ENCODE data around the gene EPHB6. TPM values are rescaled to one million over a fixed set of nuclear protein-coding genes. Genes with fewer than 3 reads are reported as not detected.

EPHB6 gene
- polyA plus RNA-seq, 1 of the 3 experiments (the other 2 are of a cell fraction): 1.8 TPM

DNA sequence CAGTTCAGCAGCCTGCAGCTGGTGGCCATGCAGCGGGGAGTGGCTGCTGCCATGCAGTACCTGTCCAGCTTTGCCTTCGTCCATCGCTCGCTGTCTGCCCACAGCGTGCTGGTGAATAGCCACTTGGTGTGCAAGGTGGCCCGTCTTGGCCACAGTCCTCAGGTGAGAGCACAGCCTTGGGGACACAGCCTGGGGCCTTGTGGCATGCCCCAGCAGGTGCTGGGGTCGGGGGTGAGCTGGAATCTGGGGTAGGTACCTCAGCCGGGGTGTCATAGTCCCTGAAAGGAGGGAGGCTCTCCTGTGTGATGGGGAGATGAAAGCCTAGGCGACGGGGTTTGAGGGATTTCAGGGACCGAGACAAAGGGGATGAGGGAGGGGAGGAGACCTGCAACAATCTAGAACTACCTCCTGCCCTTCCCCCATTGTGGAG, 14.1 kb downstream of the EPHB6 start:
- Histone ChIP-seq H3K27ac (ENCODE audit: low read depth in 2 of 2, low read length in 1 of 2) (no peak overlapping the region), H2AFZ (ENCODE audit: low read depth) (no peak overlapping the region), H3K9me2 (no peaks in the 10 kb centered on the region), H3F3A (replicated peaks; ENCODE audit: insufficient read depth) (no peaks in the 10 kb centered on the region), H3K79me2 (ENCODE audit: insufficient read depth) (no peaks in the 10 kb centered on the region), H3K36me3 (replicated peaks in 1 of 2; ENCODE audit: control insufficient read depth in 1 of 2, insufficient read depth in 2 of 2, low read length in 1 of 2) (no peaks in the 10 kb centered on the region), H4K20me1 (ENCODE audit: insufficient read depth) (no peaks in the 10 kb centered on the region), H3K9ac (no peak overlapping the region), H3K27me3 (ENCODE audit: insufficient read depth) (no peaks in the 10 kb centered on the region), H3K4me2 (no peak overlapping the region), H3K9me3 (no peaks in the 10 kb centered on the region), H3K4me1 (ENCODE audit: control insufficient read depth in 1 of 2, insufficient read depth in 2 of 2, low read depth in 1 of 2, low read length in 1 of 2) (no peaks in the 10 kb centered on the region), H3K4me3 (ENCODE audit: low read depth in 2 of 2, low read length in 1 of 2) (no peak overlapping the region)
- WGBS (ENCODE audit: low lambda C conversion rate): 66% methylated on average over 9 of the region's 11 CpGs
- POLR2A ChIA-PET: no interaction called here
- no peak for DNase-seq
- TF ChIP-seq, protein P1, sequence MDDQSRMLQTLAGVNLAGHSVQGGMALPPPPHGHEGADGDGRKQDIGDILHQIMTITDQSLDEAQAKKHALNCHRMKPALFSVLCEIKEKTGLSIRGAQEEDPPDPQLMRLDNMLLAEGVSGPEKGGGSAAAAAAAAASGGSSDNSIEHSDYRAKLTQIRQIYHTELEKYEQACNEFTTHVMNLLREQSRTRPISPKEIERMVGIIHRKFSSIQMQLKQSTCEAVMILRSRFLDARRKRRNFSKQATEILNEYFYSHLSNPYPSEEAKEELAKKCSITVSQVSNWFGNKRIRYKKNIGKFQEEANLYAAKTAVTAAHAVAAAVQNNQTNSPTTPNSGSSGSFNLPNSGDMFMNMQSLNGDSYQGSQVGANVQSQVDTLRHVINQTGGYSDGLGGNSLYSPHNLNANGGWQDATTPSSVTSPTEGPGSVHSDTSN (IDR thresholded peaks at IDR 0.05): no peak
- TF ChIP-seq TEAD4 (IDR thresholded peaks at IDR 0.05; ENCODE audit: borderline replicate concordance, insufficient read depth) (no peak), YY1 (IDR thresholded peaks at IDR 0.05; ENCODE audit: low read depth) (no peak), RAD21 (IDR thresholded peaks at IDR 0.05; ENCODE audit: low read length) (no peak)
- TF ChIP-seq, protein P2, sequence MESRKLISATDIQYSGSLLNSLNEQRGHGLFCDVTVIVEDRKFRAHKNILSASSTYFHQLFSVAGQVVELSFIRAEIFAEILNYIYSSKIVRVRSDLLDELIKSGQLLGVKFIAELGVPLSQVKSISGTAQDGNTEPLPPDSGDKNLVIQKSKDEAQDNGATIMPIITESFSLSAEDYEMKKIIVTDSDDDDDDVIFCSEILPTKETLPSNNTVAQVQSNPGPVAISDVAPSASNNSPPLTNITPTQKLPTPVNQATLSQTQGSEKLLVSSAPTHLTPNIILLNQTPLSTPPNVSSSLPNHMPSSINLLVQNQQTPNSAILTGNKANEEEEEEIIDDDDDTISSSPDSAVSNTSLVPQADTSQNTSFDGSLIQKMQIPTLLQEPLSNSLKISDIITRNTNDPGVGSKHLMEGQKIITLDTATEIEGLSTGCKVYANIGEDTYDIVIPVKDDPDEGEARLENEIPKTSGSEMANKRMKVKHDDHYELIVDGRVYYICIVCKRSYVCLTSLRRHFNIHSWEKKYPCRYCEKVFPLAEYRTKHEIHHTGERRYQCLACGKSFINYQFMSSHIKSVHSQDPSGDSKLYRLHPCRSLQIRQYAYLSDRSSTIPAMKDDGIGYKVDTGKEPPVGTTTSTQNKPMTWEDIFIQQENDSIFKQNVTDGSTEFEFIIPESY (IDR thresholded peaks at IDR 0.05; ENCODE audit: borderline replicate concordance, low read depth): no peak
- TF ChIP-seq, protein P3, sequence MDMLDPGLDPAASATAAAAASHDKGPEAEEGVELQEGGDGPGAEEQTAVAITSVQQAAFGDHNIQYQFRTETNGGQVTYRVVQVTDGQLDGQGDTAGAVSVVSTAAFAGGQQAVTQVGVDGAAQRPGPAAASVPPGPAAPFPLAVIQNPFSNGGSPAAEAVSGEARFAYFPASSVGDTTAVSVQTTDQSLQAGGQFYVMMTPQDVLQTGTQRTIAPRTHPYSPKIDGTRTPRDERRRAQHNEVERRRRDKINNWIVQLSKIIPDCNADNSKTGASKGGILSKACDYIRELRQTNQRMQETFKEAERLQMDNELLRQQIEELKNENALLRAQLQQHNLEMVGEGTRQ (IDR thresholded peaks at IDR 0.05; ENCODE audit: borderline replicate concordance, low read depth, low read length): no peak
- CTCF ChIA-PET: interaction anchor here (0.7 to 12.2 kb wide), 10 partner anchors 10 to 386 kb away, joined by 3 to 154 read pairs (median 17); partner anchors contain the start of gene EPHB6

DNA sequence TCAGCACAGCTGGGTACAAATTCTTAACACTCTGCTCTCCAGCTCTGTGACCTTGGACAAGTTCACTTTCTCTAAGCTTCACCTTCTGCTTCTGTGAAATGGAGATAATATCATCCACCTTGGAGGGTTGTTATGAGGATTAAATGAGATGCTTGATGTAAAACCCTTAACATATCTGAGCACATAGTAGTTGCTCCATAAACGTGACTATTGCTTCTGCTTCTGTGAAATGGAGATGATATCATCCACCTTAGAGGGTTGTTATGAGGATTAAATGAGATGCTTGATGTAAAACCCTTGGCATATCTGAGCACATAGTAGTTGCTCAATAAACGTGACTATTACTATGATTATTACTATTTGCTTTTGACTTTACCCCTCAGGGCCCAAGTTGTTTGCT, 14.6 kb downstream of the EPHB6 start:
- no peaks in the 10 kb centered on the region for H3K4me1 ChIP-seq (ENCODE audit: control insufficient read depth in 1 of 2, insufficient read depth in 2 of 2, low read depth in 1 of 2, low read length in 1 of 2)
- ChIA-PET CTCF (interaction anchor here (1.2 to 12.2 kb wide), 7 partner anchors 10 to 265 kb away, joined by 3 to 154 read pairs (median 7); partner anchors contain the start of gene EPHB6), POLR2A (no interaction called here)
- H3K4me2 ChIP-seq: no peak overlapping the region
- no peak overlapping the region for H3K4me3 ChIP-seq (ENCODE audit: low read depth in 2 of 2, low read length in 1 of 2)
- H3K79me2 ChIP-seq (ENCODE audit: insufficient read depth): no peaks in the 10 kb centered on the region
- no peaks in the 10 kb centered on the region for H3K9me3 ChIP-seq
- no peaks in the 10 kb centered on the region for H4K20me1 ChIP-seq (ENCODE audit: insufficient read depth)
- H3K27ac ChIP-seq (ENCODE audit: low read depth in 2 of 2, low read length in 1 of 2): no peak overlapping the region
- DNase-seq: no peak
- H2AFZ ChIP-seq (ENCODE audit: low read depth): no peak overlapping the region
- H3K9me2 ChIP-seq: no peaks in the 10 kb centered on the region
- H3K27me3 ChIP-seq (ENCODE audit: insufficient read depth): 0 out of 2 replicates have a peak, but pooled peaks cover 4% of the 10 kb centered on the region
- H3K36me3 ChIP-seq (replicated peaks in 1 of 2; ENCODE audit: control insufficient read depth in 1 of 2, insufficient read depth in 2 of 2, low read length in 1 of 2): no peaks in the 10 kb centered on the region
- WGBS (ENCODE audit: low lambda C conversion rate): 42% methylated on average over 2 of the region's 2 CpGs
- no peaks in the 10 kb centered on the region for H3F3A ChIP-seq (replicated peaks; ENCODE audit: insufficient read depth)
- no peak overlapping the region for H3K9ac ChIP-seq
- TF ChIP-seq, protein P4, sequence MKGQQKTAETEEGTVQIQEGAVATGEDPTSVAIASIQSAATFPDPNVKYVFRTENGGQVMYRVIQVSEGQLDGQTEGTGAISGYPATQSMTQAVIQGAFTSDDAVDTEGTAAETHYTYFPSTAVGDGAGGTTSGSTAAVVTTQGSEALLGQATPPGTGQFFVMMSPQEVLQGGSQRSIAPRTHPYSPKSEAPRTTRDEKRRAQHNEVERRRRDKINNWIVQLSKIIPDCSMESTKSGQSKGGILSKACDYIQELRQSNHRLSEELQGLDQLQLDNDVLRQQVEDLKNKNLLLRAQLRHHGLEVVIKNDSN (IDR thresholded peaks at IDR 0.05; ENCODE audit: borderline replicate concordance, low read depth): no peak
- TF ChIP-seq FOSL2 (IDR thresholded peaks at IDR 0.05; ENCODE audit: borderline replicate concordance, low read depth): no peak
- TF ChIP-seq RXRA (IDR thresholded peaks at IDR 0.05; ENCODE audit: borderline replicate concordance, low read depth): no peak
- TF ChIP-seq RCOR1 (IDR thresholded peaks at IDR 0.05; ENCODE audit: low read length): no peak
- TF ChIP-seq POLR2AphosphoS5 (IDR thresholded peaks at IDR 0.05; ENCODE audit: low read depth, low read length): no peak
- TF ChIP-seq NFIC (IDR thresholded peaks at IDR 0.05; ENCODE audit: borderline replicate concordance): no peak
- TF ChIP-seq FOXJ3 (CRISPR knock-in tag; IDR thresholded peaks at IDR 0.05): no peak
- no peak for TF ChIP-seq EZH2phosphoT487 (IDR thresholded peaks at IDR 0.05; ENCODE audit: borderline replicate concordance, low read depth)
- TF ChIP-seq TCF12 (IDR thresholded peaks at IDR 0.05): no peak
- TF ChIP-seq, protein P5, sequence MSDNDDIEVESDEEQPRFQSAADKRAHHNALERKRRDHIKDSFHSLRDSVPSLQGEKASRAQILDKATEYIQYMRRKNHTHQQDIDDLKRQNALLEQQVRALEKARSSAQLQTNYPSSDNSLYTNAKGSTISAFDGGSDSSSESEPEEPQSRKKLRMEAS (IDR thresholded peaks at IDR 0.05; ENCODE audit: low read depth): no peak
- TF ChIP-seq RFX5 (IDR thresholded peaks at IDR 0.05; ENCODE audit: low read length): no peak
- TF ChIP-seq, protein P2 (IDR thresholded peaks at IDR 0.05; ENCODE audit: borderline replicate concordance, low read depth): no peak
- TF ChIP-seq, protein P6, sequence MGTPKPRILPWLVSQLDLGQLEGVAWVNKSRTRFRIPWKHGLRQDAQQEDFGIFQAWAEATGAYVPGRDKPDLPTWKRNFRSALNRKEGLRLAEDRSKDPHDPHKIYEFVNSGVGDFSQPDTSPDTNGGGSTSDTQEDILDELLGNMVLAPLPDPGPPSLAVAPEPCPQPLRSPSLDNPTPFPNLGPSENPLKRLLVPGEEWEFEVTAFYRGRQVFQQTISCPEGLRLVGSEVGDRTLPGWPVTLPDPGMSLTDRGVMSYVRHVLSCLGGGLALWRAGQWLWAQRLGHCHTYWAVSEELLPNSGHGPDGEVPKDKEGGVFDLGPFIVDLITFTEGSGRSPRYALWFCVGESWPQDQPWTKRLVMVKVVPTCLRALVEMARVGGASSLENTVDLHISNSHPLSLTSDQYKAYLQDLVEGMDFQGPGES (IDR thresholded peaks at IDR 0.05; ENCODE audit: low read depth, low read length): no peak
